GM23338 (cell line): ENCODE results near the gene SCN3B.

Source experiments
- CREB1 ChIP-seq: fragments of 250-450 bp; sonication (Bioruptor Pico); IDR thresholded peaks from 2 replicates; pipeline ENCODE4 v1.5.0; 2020; ENCODE audit warnings: low read depth, mild to moderate bottlenecking, moderate library complexity
- CTCF ChIP-seq, 2 experiments: fragments of 200-600 bp in 1 of 2; sonication (generic) in 1 of 2; conservative IDR thresholded peaks; 2 replicates each; pipeline versions ENCODE4 v1.5.1 to v1.6.1; 2016 to 2017; ENCODE audit warnings: antibody characterized with exemption in 2 of 2, low read depth in 2 of 2, mild to moderate bottlenecking in 2 of 2, moderate library complexity in 1 of 2
- ETS1 ChIP-seq: IDR thresholded peaks from 2 replicates; pipeline ENCODE4 v1.6.1; 2016; ENCODE audit warnings: antibody characterized with exemption
- EZH2 ChIP-seq: fragments of 200-600 bp; sonication (generic); IDR thresholded peaks from one replicate; pipeline ENCODE4 v1.8.0; 2017; ENCODE audit warnings: antibody characterized with exemption, mild to moderate bottlenecking, low read depth; ENCODE audit not compliant: unreplicated experiment
- EZH2phosphoT487 ChIP-seq: fragments of 200-600 bp; sonication (generic); IDR thresholded peaks from one replicate; pipeline ENCODE4 v1.8.1; 2018; ENCODE audit warnings: antibody characterized with exemption; ENCODE audit not compliant: unreplicated experiment
- JUNB ChIP-seq: IDR thresholded peaks from one replicate; pipeline ENCODE4 v1.6.1; 2016; ENCODE audit warnings: antibody characterized with exemption; ENCODE audit not compliant: unreplicated experiment
- NANOG ChIP-seq: IDR thresholded peaks from 2 replicates; pipeline ENCODE4 v1.6.1; 2016; ENCODE audit warnings: antibody characterized with exemption, borderline replicate concordance
- POLR2AphosphoS5 ChIP-seq: IDR thresholded peaks from 2 replicates; pipeline ENCODE4 v1.6.1; 2016; ENCODE audit warnings: antibody characterized with exemption, low read depth
- REST ChIP-seq: IDR thresholded peaks from one replicate; pipeline ENCODE4 v1.6.1; 2018; ENCODE audit warnings: antibody characterized with exemption; ENCODE audit not compliant: unreplicated experiment
- STAT1 ChIP-seq: IDR thresholded peaks from one replicate; pipeline ENCODE4 v1.6.1; 2016; ENCODE audit warnings: antibody characterized with exemption; ENCODE audit not compliant: unreplicated experiment
- ZNF114 ChIP-seq: fragments of 250-450 bp; sonication (Bioruptor Pico); IDR thresholded peaks from 2 replicates; pipeline ENCODE4 v1.5.0; 2020; ENCODE audit warnings: mild to moderate bottlenecking, moderate library complexity
- ZNF331 ChIP-seq: fragments of 250-450 bp; sonication (Bioruptor Pico); IDR thresholded peaks from 2 replicates; pipeline ENCODE4 v1.5.0; 2020; ENCODE audit warnings: low read depth, mild to moderate bottlenecking, moderate library complexity
- ZNF462 ChIP-seq: fragments of 250-450 bp; sonication (Bioruptor Pico); IDR thresholded peaks from 2 replicates; pipeline ENCODE4 v1.5.0; 2020; ENCODE audit warnings: mild to moderate bottlenecking, moderate library complexity

GRCh38 chr11:123601136-123601535 is 53.3 kb downstream of the SCN3B start:
- TF ChIP-seq ETS1 = no peak
- no peak for TF ChIP-seq CTCF (conservative IDR thresholded peaks at IDR 0.05; ENCODE audit: low read depth in 2 of 2)
- no peak for TF ChIP-seq POLR2AphosphoS5
- no peak for TF ChIP-seq ZNF331 (CRISPR knock-in tag)
- TF ChIP-seq EZH2phosphoT487 = no peak
- no peak for TF ChIP-seq ZNF114
- no peak for TF ChIP-seq REST
- no peak for TF ChIP-seq EZH2
- no peak for TF ChIP-seq CREB1 (CRISPR knock-in tag)
- TF ChIP-seq STAT1 = no peak
- no peak for TF ChIP-seq JUNB
- no peak for TF ChIP-seq NANOG
- TF ChIP-seq ZNF462 (CRISPR knock-in tag) = no peak
